ENCODE data around the gene CRHR2.

DNA sequence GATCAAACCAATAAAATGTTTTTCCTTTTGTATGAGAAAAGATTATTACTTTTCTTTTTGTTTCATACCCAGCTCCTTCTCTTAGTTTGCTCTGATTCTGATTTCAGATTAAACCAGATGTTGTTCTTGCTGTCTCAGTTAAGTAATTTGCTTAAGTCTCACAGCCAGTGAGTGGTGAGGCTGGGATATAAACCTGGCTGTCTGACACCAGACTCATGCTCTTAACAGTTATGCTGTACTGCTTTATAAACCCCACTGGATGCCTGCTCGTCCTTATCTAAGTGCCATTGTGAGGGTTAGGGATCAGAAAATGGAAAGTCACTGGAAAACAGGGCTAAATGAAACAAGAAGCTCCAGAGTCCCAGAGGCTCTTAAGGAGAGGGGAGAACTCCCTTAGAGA lies 63.3 kb downstream of the CRHR2 start:
- no peak for TF ChIP-seq CTCF (IDR thresholded peaks at IDR 0.05)
- TF ChIP-seq POLR2A (IDR thresholded peaks at IDR 0.05) = no peak

All from heart left ventricle (tissue), 13 donors.